A549 treated with dexamethasone at 1 μM for 4 hours (cell line): ENCODE results near the gene CAPZA3. TPM values are rescaled to one million over a fixed set of nuclear protein-coding genes. Genes with fewer than 3 reads are reported as not detected.

Experiments
- total RNA-seq: library from RNA; stranded (reverse); fragments of 200-300 nt; extraction: Qiagen RNA extraction; gene quantifications from 5 replicates; pipeline ENCODE4 v1.2.3, GENCODE V29; 2022

Gene CAPZA3
- total RNA-seq = not detected in 5 replicates

DNA sequence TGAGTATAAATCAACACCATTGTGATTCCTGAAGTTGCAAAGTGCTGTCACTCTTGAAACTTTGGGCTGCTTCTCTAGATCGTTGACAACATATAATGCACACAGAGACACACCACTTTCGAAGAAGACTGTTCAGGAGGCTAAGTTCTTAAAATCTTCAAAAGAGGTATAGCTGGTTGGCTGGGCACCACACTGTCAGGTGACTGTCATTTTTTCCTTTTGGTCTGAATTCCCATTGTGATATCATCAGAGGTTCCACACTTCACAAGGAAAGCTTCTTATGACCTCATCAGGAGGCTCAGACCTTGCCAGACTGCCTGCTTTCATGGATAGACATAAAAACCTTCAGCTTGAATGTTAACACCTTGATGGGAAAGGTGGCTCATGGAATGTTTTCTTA, at the start of gene CAPZA3, which contains the start of gene PLCZ1:
TSS of gene CAPZA3 (plus strand) at position 301 of the 400 bp plus-strand sequence. CDS start 150 bp downstream, outside the sequence.
TSS of gene PLCZ1 (minus strand) at position 194 of the 400 bp plus-strand sequence. CDS start 641 bp downstream, outside the sequence.

Other genes starting within 250 kb of the CAPZA3 start
- not detected in 5 replicates for gene PLCZ1, start 107 bp upstream of the CAPZA3 start, total RNA-seq